Peyer's patch (tissue), 4 donors: Measurements from ENCODE around the gene CD101. TPM values are rescaled to one million over a fixed set of nuclear protein-coding genes. Genes with fewer than 3 reads are reported as not detected.
A peak's percentile ranks its signal among the peaks of the same experiment; 100 is the strongest.

Experiments used
- DNase-seq, 3 donors: peaks; one replicate each; pipeline ENCODE4 v3.0.0-alpha.2; 2017 to 2019
- H3K27ac ChIP-seq, 4 donors: fragments of 200-600 bp; sonication (generic); one replicate each; pipeline ENCODE4 v1.5.1; 2016 to 2019
- H3K27me3 ChIP-seq, 2 donors: fragments of 200-600 bp; sonication (generic); one replicate each; pipeline ENCODE4 v1.5.1; 2019
- H3K36me3 ChIP-seq, 3 donors: fragments of 200-600 bp; sonication (generic); one replicate each; pipeline ENCODE4 v1.5.1; 2016 to 2019
- H3K4me1 ChIP-seq, 4 donors: fragments of 200-600 bp; sonication (generic); one replicate each; pipeline ENCODE4 v1.5.1; 2016 to 2019
- H3K4me3 ChIP-seq, 4 donors: fragments of 200-600 bp; sonication (generic); 1 replicate in 3 of 4; 2 replicates in 1 of 4; pipeline ENCODE4 v1.5.1; 2016 to 2019; ENCODE audit warnings: mild to moderate bottlenecking in 1 of 4
- H3K9me3 ChIP-seq, 4 donors: fragments of 200-600 bp; sonication (generic); one replicate each; pipeline ENCODE4 v1.5.1; 2016 to 2019; ENCODE audit warnings: mild to moderate bottlenecking in 1 of 4
- POLR2A ChIP-seq, 2 donors: fragments of 450-650 bp; IDR thresholded peaks; one replicate each; pipeline ENCODE4 v1.5.1; 2017; ENCODE audit warnings: antibody characterized with exemption in 2 of 2, mild to moderate bottlenecking in 2 of 2, moderate library complexity in 2 of 2
- total RNA-seq, 4 donors: library from RNA; depleted of rRNA; stranded (reverse); fragments of >200 nt; gene quantifications; one replicate each; pipeline ENCODE4 v1.1.0, GENCODE V29; 2016
- TF ChIP-seq, protein P1 (sequence below), 6 experiments: fragments of 450-650 bp in 4 of 6; fragments of 200-600 bp in 2 of 6; sonication (generic) in 1 of 6; IDR thresholded peaks; one replicate each; pipeline ENCODE4 v1.5.1; 2017 to 2019; ENCODE audit warnings: antibody characterized with exemption in 6 of 6, mild to moderate bottlenecking in 3 of 6, moderate library complexity in 1 of 6

CD101 gene
- total RNA-seq, 4 donors from 2014 or later = 0.85 to 12.4 (median 3.5) TPM

DNA sequence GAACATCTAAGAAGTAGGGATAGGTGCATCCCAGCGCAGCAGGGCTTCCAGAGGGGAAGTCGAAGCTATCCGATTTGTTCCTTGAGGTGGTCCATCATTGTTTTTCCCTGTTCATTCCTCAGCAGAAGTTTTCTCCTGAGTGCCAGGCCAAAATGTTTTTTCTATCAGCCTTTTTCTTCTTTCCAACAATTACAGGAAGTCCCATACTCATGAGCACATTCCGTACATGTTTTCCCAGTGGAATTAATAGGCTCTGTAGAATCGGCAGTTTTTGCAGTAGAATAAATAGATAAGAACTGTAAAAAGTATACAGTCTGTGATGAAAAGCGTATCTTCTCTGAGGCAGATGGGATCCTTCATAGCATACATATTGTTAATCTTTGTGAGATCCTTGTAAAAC, 24.8 kb downstream of the CD101 start:
- no peaks in the 10 kb centered on the region for H3K36me3 ChIP-seq
- no peaks in the 10 kb centered on the region for H3K9me3 ChIP-seq
- H3K27me3 ChIP-seq = no peaks in the 10 kb centered on the region
- no peak for TF ChIP-seq POLR2A (IDR thresholded peaks at IDR 0.05)
- TF ChIP-seq, protein P1, sequence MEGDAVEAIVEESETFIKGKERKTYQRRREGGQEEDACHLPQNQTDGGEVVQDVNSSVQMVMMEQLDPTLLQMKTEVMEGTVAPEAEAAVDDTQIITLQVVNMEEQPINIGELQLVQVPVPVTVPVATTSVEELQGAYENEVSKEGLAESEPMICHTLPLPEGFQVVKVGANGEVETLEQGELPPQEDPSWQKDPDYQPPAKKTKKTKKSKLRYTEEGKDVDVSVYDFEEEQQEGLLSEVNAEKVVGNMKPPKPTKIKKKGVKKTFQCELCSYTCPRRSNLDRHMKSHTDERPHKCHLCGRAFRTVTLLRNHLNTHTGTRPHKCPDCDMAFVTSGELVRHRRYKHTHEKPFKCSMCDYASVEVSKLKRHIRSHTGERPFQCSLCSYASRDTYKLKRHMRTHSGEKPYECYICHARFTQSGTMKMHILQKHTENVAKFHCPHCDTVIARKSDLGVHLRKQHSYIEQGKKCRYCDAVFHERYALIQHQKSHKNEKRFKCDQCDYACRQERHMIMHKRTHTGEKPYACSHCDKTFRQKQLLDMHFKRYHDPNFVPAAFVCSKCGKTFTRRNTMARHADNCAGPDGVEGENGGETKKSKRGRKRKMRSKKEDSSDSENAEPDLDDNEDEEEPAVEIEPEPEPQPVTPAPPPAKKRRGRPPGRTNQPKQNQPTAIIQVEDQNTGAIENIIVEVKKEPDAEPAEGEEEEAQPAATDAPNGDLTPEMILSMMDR (IDR thresholded peaks at IDR 0.05) = no peak
- H3K27ac ChIP-seq = no peak overlapping the region
- no peaks in the 10 kb centered on the region for H3K4me1 ChIP-seq
- H3K4me3 ChIP-seq = no peak overlapping the region
- DNase-seq = no peak

- peak overlapping the region in 1 of 4 donors; percentile 40 for H3K27ac ChIP-seq
- DNase-seq = no peak
- no peaks in the 10 kb centered on the region for H3K36me3 ChIP-seq
- H3K4me3 ChIP-seq = no peak overlapping the region
- no peaks in the 10 kb centered on the region for H3K27me3 ChIP-seq
- H3K9me3 ChIP-seq = no peaks in the 10 kb centered on the region
- no peaks in the 10 kb centered on the region for H3K4me1 ChIP-seq
- TF ChIP-seq, protein P1 (IDR thresholded peaks at IDR 0.05) = no peak
- no peak for TF ChIP-seq POLR2A (IDR thresholded peaks at IDR 0.05)
These were observed 28.1 kb downstream of the CD101 start for GRCh38 chr1:117029685-117030084.

- Histone ChIP-seq H3K4me3 (no peak overlapping the region), H3K9me3 (no peaks in the 10 kb centered on the region), H3K27me3 (no peaks in the 10 kb centered on the region), H3K36me3 (no peaks in the 10 kb centered on the region), H3K27ac (no peak overlapping the region), H3K4me1 (no peaks in the 10 kb centered on the region)
- TF ChIP-seq, protein P1 (IDR thresholded peaks at IDR 0.05) = no peak
- no peak for TF ChIP-seq POLR2A (IDR thresholded peaks at IDR 0.05)
- no peak for DNase-seq
These were observed 28.8 kb downstream of the CD101 start for GRCh38 chr1:117030271-117030877.

- no peaks in the 10 kb centered on the region for H3K9me3 ChIP-seq
- no peak for TF ChIP-seq POLR2A (IDR thresholded peaks at IDR 0.05)
- TF ChIP-seq, protein P1 (IDR thresholded peaks at IDR 0.05) = no peak
These were observed 30.7 kb downstream of the CD101 start for GRCh38 chr1:117032266-117032665.

DNA sequence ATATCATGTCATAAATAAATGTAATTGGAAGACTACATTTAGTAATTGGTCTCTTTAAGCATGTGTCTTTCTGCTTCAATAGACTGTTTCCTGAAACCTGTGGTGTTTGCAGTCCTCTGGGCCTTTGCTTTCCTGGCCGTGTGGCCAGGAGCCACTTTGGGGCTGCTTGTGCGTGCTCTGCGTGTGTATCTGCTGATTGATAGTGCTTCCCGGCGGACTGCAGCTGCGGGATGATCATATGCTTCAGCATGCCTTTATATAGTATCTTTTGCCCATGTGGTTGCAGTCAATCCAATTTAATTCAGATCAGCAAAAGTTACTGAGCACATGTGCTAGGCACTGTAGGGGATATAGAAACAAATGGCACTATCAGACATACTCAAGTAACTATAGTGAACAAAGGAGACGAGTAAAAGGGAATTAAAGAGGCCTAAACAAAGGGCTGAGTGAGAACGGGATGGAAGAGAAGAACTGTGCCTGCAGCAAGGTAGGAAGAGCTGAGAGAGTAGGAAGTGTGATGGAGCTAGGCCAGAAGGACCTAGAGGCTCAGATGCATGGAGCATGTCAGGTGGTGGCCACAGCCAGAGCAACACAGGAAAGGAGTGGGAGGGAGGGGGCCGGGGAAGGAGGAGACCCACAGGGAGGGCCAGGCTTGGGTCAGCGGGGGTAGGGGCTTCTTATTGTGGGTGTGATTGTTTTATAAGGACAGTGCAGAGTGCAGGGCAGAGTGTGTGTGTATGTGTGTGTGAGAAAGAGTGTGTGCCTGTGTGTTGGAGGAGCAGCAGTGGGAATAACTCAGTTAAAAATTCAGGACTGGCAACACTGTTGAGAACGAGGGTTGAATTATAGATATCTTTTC, 31.4 kb downstream of the CD101 start:
- no peak overlapping the region for H3K4me3 ChIP-seq
- no peaks in the 10 kb centered on the region for H3K27me3 ChIP-seq
- TF ChIP-seq, protein P1 (IDR thresholded peaks at IDR 0.05) = no peak
- TF ChIP-seq POLR2A (IDR thresholded peaks at IDR 0.05) = no peak
- H3K27ac ChIP-seq = no peak overlapping the region
- DNase-seq = no peak
- no peaks in the 10 kb centered on the region for H3K36me3 ChIP-seq
- H3K9me3 ChIP-seq = no peaks in the 10 kb centered on the region
- no peaks in the 10 kb centered on the region for H3K4me1 ChIP-seq

More at GRCh38 chr1:117032266-117032665, 30.7 kb downstream of the CD101 start:
- Histone ChIP-seq H3K27ac (no peak overlapping the region), H3K4me1 (no peaks in the 10 kb centered on the region), H3K27me3 (no peaks in the 10 kb centered on the region), H3K36me3 (no peaks in the 10 kb centered on the region), H3K4me3 (no peak overlapping the region)
- DNase-seq = no peak
